IPS-18c (cell line): ENCODE data around the gene LRRC28.
"Not testable (repeated sequence)": the region's sequence is repeated elsewhere in the genome, so short reads cannot be mapped to it uniquely, and the experiment has no call there.

Source experiments
- H3K4me3 ChIP-seq: 2 replicates; pipeline ENCODE4 v1.7.0; 2013; ENCODE audit warnings: low read depth, mild to moderate bottlenecking, low read length, moderate library complexity; ENCODE audit not compliant: insufficient read depth
- H3K9me3 ChIP-seq: one replicate; pipeline ENCODE4 v1.6.1; 2013; ENCODE audit warnings: mild to moderate bottlenecking, low read length, moderate library complexity; ENCODE audit not compliant: control insufficient read depth, insufficient read depth

Gene LRRC28

DNA sequence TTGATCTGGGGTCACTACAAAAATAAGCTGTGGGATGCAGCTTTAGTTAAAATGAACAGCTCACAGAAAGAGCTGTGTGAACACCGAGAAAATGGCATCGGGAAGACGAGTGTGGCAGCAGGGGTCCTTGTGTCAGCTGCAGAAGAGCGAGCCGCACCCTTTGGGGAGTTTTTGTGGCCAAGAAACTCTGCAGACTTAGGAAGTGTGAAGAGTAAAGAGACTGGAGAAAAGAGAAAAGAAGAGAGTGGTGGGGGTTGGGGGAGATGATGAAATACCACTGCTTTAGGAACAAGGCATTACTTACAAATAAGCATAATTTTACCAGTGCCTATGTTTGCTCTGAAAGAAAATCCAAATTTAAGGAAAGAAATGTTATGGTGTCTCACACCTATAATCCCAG, 147.8 kb downstream of the LRRC28 start:
- Histone ChIP-seq H3K9me3 (peaks cover 4% of the 10 kb centered on the region), H3K4me3 (no peak overlapping the region)

DNA sequence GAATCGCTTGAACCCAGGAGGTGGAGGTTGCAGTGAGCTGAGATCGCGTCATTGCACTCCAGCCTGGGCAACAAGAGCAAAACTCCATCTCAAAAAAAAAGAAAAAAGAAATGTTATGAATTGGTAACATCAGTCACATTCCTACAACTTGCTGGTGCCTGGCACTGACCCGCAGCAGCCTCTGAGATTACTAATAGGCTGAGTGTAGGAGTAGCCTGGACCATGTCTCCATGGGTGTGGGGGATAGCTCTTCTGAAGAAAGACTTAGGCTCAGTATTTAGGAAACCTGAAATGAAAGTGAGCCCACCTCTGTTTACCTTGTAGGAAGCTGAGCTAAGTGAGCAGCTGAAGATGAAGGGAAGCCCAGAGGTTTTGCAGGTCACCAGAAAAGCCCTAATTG, 148.3 kb downstream of the LRRC28 start:
- H3K4me3 ChIP-seq: no peak overlapping the region
- H3K9me3 ChIP-seq: peaks cover 4% of the 10 kb centered on the region

DNA sequence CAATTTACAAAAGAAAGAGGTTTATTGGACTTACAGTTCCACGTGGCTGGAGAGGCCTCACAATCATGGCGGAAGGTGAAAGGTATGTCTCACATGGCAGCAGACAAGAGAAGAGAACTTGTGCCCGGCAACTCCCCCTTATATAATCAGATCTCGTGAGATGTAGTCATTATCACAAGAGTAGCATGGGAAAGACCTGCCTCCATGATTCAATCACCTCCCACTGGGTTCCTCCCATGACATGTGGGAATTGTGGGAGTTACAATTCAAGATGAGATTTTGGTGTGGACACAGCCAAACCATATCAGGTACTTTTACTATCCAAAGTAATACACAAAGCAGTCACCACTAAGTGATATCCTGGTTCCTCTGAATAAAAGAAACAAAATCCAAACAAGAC, 149.9 kb downstream of the LRRC28 start:
- H3K4me3 ChIP-seq, H3K9me3 ChIP-seq: not testable (repeated sequence)

DNA sequence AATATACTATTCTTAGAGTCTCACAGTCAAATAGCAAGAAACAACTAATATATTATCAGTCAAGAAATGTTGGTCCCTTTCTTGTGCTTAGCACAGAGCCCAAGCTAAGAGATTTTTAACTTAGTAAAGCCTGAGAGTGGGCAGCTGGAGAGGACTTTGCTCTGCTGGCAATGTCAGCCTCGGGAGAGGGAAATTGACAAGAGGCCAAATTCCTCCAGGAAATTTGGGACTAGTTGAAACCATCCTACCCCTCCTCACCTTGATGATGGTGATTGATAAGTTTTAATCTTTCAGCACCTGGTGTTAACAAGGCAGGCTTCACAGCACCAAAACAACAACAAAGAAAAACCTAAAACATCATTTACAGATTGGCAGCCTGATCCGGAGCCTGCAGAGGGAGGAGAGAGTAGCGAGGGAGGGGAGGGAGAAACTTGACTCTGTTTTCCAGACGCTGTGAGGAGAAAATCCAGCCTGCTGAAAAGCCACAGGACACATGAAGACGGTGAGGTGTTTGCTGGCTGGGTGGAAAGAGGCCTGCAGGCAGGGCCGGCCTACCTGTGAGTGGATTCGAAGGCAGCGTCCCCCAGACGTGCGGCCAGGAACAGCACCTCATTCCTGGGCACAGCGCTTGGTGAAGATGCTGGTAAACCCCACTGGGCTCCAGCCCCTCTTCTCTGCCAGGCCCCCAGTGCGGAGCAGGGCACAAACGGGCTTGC, 150.9 kb downstream of the LRRC28 start:
- Histone ChIP-seq H3K4me3 (no peak overlapping the region), H3K9me3 (peaks cover 4% of the 10 kb centered on the region)

DNA sequence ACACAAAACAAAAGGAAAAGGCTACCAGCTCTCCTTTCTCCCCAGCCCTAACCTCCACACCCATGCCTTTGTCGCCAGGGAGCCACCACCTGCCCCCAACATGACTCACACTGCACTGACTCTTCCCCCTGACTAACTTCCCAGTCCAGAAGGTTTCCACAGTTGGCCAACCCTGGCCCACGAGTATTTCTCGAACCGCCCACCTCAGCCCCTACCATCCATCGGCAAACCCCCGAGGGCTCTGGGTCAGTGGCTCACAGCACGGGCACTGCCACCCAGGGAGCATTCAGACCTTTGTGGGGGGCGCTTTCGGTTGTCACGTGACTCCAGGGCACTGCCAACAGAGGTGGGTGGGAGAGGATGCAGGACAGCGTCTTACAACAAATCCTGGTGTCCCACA, 152.3 kb downstream of the LRRC28 start:
- no peak overlapping the region for H3K4me3 ChIP-seq
- H3K9me3 ChIP-seq: peaks cover 4% of the 10 kb centered on the region

DNA sequence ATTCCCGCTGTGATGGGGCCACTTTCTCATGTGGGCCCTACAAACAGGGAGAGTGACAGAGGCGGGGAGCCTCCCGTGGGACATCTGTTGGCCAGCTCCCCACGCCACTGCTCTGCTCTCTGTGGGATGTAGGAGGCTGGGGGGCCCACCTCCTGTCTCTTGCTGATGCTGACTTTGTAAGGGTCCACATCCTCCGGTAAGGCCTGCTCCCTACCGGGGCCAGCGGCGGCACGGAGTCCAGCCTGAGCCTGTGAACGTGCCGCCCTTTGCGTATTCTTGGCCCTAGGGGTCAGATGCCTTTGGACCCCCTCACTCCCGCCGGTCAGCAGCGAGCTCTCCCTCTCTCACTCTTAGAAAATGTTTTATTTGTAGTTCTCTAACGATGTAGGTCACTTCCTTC, 153.2 kb downstream of the LRRC28 start:
- no peak overlapping the region for H3K4me3 ChIP-seq
- no peaks in the 10 kb centered on the region for H3K9me3 ChIP-seq

DNA sequence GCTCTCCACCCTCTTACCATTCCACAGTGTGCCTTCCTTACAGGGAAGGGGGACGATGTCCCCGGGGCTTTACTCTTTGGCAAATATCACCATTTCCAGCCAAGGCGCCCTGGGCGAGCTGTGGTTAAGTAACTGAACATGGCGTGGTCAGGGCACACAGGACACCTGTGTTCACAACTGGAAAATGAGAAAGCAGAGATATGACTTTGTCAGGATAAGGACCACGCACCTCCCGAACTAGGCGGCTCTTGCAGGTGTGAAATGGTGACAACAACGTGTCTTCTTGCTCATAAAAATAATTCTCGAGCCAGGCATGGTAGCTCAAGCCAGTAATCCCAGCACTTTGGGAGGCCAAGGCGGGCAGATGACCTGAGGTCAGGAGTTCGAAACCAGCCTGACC, 154.8 kb downstream of the LRRC28 start:
- Histone ChIP-seq H3K4me3 (no peak overlapping the region), H3K9me3 (no peaks in the 10 kb centered on the region)

DNA sequence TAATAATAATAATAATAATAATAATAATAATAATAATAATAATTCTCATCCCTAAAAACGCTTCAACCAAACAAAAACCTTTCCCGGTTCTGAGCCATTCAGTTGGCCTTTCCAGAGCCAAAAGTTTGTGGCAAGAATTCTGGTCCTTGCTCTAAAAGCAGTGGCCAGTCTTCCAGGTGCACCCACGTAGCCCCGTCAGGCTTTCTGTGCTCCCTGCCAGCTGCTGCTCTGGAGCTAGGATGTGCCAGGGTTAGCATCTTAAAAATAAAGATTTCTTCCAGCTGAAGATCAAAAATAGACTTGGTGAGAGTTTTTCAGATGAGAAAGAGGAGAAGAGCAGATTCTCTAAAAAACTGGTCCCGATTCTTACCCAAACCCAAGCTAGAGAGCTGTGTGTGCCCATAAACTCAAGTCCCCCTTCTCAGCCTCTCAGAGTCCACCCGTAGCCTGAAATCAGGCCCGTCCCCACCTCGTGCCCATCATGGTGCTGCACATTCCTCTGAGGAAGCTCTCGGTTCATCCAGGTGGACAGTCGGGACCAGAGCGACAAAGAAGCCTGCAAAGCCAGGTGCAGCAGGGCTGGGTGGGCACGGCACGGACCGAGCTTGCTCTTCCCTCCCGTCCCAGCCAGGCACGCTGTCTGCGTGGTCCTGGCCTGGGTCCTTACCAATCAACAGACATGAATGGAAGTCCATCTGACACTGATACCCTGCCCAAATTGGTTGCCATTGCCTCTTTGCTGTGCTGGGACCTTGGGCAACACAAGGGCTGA, 155.6 kb downstream of the LRRC28 start:
- H3K9me3 ChIP-seq: no peaks in the 10 kb centered on the region
- H3K4me3 ChIP-seq: no peak overlapping the region

DNA sequence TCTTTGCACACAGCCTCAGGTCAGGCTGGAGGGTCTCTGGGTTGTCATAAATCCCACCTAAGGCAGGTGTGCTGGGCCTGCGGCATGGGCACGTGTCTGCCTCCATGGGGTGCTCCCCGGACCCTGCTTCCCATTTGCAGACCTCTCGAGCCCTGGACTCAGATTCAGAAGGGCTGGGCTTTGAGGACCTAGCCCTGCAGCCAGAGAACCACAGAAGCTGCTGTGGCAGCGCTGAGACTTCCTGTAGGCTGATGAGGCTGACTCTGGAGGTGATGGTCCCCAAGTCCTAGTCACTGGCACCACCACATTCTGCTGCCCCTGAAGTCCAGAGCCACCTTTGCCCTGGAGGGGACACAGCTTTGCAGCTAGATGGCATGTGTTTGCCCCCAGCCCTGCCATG, 156.4 kb downstream of the LRRC28 start:
- Histone ChIP-seq H3K9me3 (no peaks in the 10 kb centered on the region), H3K4me3 (no peak overlapping the region)

DNA sequence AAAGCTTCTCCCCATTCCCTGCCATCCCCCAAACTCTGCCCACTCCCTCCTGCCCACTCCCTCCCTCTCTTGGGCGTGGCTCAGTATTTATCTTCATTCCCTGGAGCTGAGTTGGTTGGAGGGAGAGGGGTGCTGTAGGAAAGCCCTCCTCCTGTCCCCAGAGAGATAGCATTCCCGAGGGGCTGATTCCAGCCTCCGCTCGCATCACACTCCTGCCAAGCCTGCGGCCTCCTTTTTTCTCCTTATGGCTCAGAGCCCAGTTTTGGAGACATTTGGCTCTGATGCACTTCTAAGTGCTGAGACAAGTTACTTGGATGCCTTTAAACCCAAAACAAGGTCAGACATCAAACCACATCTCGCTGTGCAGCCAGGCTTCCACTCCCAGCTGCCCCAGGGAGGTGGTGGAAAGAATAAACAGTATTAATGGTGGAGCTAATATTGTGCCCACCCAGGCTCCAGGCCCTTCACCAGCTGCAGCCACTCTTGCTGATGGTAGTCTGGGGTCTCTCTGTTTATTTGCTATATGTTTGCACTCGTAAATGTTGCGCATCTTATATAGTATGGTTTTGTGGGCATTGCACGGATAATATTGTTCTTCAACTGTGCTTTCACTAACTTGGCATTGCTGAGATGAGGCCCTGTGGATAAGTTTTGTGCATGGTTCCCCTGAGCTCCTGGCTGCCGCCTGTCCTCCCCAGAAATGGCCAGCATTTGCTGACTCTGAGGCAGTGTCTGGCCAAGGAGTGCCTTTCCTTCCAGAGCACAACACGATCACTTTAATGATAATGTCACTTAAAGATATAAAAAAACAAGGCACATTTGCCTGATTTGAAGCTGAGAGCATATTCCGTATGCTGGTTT, 157.2 kb downstream of the LRRC28 start:
- H3K4me3 ChIP-seq: no peak overlapping the region
- no peaks in the 10 kb centered on the region for H3K9me3 ChIP-seq

DNA sequence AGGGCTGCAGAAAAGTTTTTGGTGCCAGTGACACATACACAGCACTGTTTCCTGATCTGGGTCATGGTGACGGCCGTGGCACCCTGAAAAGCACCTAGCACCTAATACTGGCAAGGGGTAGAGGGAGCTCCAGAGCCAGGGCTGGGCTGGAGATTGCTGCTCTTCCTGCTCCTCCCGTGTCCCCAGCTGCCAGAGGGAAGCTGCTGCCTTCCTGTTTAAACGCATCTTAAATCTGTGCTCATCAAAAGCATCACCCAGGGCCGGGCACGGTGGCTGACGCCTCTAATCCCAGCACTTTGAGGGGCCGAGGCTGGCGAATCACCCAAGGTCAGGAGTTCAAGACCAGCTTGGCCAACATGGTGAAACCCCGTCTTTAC, 157.8 kb downstream of the LRRC28 start:
- H3K4me3 ChIP-seq: no peak overlapping the region
- no peaks in the 10 kb centered on the region for H3K9me3 ChIP-seq

DNA sequence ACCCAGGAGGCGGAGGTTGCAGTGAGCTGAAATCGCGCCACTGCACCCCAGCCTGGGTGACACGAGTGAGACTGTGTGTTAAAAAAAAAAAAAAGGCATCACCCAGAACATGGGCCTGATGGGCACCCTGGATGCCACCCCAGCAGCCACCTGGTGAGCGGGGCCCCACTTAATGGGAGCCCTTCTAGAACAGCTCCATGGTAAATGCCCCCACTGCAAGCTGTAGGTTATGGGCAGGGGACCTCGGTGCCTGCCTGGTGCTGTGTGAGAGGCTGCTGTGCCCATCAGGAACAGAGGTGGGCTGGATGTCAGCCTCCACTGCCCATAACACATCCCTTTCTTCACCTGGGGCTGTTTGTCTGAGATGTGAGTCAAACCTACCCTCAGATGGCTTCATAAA, 158.3 kb downstream of the LRRC28 start:
- no peaks in the 10 kb centered on the region for H3K9me3 ChIP-seq
- no peak overlapping the region for H3K4me3 ChIP-seq

DNA sequence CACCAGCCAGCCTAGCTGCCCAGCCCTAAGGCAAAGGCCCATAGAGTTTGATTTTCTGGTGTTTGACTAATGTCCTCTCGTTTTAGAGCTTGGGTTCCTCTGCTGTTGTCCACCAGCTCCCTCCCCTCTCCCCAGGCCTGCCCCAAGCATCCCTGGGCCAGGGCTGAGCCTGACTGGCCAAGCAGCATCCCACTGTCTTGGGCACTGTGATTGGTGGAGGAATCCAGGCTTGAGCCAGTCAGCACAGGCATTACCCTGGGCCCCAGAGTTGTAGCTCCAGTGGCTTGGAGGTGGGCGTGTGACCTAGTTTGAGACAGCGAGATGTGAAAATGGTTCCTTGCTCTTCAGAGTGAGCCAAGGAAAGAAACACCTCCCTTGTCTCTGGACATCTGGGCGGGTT, 159.2 kb downstream of the LRRC28 start:
- Histone ChIP-seq H3K9me3 (no peaks in the 10 kb centered on the region), H3K4me3 (no peak overlapping the region)

DNA sequence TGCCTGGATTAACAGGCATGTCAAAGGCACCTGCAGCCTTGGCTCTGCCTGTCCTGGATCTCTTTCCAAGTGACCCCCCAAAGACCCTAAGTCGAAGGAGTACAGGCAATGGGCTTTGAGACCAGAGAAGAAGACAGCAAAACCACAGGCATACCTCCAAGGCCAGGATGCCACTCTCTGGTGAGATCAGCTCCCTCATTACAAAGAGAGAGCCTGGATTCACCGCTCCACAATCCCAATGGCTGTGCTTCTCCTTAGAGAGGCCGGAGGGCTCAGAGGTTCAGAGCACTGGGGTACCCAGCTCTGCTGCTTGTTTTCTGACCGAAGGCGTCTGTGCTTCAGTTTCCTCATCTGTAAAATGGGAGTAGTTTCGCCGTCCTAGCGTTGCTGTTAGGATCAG, 160.0 kb downstream of the LRRC28 start:
- no peak overlapping the region for H3K4me3 ChIP-seq
- no peaks in the 10 kb centered on the region for H3K9me3 ChIP-seq

DNA sequence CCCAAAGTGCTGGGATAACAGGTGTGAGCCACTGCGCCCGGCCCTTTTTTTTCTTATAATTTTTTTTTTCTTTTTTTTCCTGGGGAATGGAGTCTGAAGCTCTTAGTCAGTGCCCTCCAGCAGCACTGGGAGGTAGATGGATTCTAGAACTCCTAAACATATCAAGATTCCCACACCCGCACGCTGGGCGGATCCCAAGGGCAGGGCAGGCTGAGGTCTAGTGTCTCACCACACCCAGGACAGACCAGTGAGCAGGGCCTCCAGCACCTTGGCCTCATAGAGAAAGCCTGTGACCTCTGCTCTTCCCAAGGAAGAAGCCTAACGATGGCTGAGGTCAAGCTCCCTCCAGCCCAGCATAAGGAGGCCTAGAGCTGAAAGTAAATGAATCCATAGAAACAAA, 160.8 kb downstream of the LRRC28 start:
- no peaks in the 10 kb centered on the region for H3K9me3 ChIP-seq
- H3K4me3 ChIP-seq: no peak overlapping the region

DNA sequence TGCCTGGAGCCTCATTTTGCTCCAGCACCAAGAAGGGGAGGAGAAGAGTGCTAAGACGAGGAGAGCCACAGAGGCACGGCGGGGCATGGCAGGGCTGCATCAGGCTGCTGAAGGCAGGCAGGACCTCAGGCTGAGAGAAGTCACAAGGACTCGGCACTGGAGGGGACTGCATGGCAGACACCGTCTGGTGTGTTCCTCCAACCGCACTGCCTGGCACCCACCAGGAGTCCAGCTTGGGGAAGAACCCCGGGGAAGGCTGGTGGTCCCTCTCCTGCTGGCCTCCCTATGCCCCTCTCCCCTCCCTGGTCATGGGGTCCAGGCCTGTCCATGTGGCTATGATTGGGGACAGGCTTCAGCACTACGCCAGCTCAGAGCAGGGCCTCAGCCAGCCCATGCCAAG, 161.3 kb downstream of the LRRC28 start:
- Histone ChIP-seq H3K9me3 (no peaks in the 10 kb centered on the region), H3K4me3 (no peak overlapping the region)

DNA sequence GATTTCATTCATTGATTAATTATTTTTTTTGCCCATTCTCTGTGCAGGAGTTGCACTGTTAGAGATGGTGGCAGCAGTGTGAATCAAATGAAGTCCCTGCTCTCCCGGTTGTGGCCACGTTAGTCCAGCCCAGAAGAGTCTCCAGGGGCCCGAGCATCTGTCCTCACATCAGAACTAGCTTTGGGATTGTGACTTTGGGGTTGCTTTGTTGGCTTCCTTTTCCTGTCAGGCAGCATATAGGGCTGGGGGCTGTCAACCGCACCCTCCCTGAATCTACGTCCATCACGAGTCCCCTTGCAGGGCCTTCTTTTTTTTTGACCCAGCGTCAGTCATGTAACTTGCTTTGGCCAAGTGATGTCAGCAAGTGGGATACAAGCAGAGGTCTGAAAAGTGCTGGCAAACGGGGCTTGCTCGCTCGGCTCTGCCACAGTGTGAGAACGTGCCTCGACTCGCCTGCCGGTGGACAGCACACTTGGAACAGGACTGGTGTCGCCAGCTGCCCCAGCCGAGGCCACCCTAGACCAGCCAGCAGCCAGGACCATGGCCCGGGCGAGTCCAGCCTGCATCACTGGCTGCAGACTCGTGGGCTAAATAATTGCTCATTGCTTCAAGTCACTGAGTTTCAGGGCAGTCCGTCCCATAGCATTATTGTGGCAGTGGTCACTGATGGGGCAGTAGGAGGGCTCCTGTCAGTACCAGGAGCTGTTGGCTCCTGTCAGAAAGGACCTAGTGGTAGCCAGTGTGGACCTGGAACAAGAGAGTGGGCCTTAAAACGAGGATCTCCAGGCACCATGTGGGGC, 162.9 kb downstream of the LRRC28 start:
- H3K9me3 ChIP-seq: no peaks in the 10 kb centered on the region
- H3K4me3 ChIP-seq: no peak overlapping the region
